ENCODE results near the gene SRP9.
"Not testable (repeated sequence)": the region's sequence is repeated elsewhere in the genome, so short reads cannot be mapped to it uniquely, and the experiment has no call there.

Gene SRP9

GRCh38 chr1:225780630-225781029, 3.0 kb downstream of the SRP9 start:
- no peaks in the 10 kb centered on the region for H3K27me3 Mint-ChIP-seq
- H3K36me3 Mint-ChIP-seq: peaks cover 25% of the 10 kb centered on the region
- no peaks in the 10 kb centered on the region for H3K9me3 Mint-ChIP-seq
- no peak overlapping the region for H3K4me3 Mint-ChIP-seq
- peaks cover 32% of the 10 kb centered on the region for H3K4me1 Mint-ChIP-seq
- no peak overlapping the region for H3K27ac Mint-ChIP-seq
- no peak for ATAC-seq

GRCh38 chr1:225789142-225789541, 11.5 kb downstream of the SRP9 start:
- H3K4me3 Mint-ChIP-seq: not testable (repeated sequence)

GRCh38 chr1:225794954-225795353, 17.3 kb downstream of the SRP9 start:
- H3K27ac Mint-ChIP-seq: no peak overlapping the region
- peaks cover 6% of the 10 kb centered on the region for H3K9me3 Mint-ChIP-seq
- H3K36me3 Mint-ChIP-seq: peaks cover 60% of the 10 kb centered on the region
- no peak for ATAC-seq
- H3K4me3 Mint-ChIP-seq: no peak overlapping the region
- no peaks in the 10 kb centered on the region for H3K4me1 Mint-ChIP-seq
- H3K27me3 Mint-ChIP-seq: no peaks in the 10 kb centered on the region

More at GRCh38 chr1:225789142-225789541, 11.5 kb downstream of the SRP9 start:
- not testable (repeated sequence) for H3K27me3 Mint-ChIP-seq, H3K27ac Mint-ChIP-seq, H3K4me1 Mint-ChIP-seq, ATAC-seq, H3K9me3 Mint-ChIP-seq
- peaks cover 62% of the 10 kb centered on the region for H3K36me3 Mint-ChIP-seq

GRCh38 chr1:225796097-225796496, 18.5 kb downstream of the SRP9 start:
- not testable (repeated sequence) for H3K4me3 Mint-ChIP-seq, H3K27ac Mint-ChIP-seq, H3K27me3 Mint-ChIP-seq, H3K4me1 Mint-ChIP-seq, ATAC-seq, H3K9me3 Mint-ChIP-seq
- peaks cover 54% of the 10 kb centered on the region for H3K36me3 Mint-ChIP-seq

GRCh38 chr1:225801146-225801545, 23.5 kb downstream of the SRP9 start:
- H3K36me3 Mint-ChIP-seq, H3K4me3 Mint-ChIP-seq, H3K9me3 Mint-ChIP-seq, H3K4me1 Mint-ChIP-seq, H3K27ac Mint-ChIP-seq, H3K27me3 Mint-ChIP-seq, ATAC-seq: not testable (repeated sequence)

- no peaks in the 10 kb centered on the region for H3K36me3 Mint-ChIP-seq
- H3K9me3 Mint-ChIP-seq: no peaks in the 10 kb centered on the region
- no peak overlapping the region for H3K4me3 Mint-ChIP-seq
- ATAC-seq: no peak
- peaks cover 15% of the 10 kb centered on the region for H3K4me1 Mint-ChIP-seq
- H3K27ac Mint-ChIP-seq: peak overlapping the region; percentile 24
- peaks cover 11% of the 10 kb centered on the region for H3K27me3 Mint-ChIP-seq
Observed at GRCh38 chr1:225806249-225806648, 28.6 kb downstream of the SRP9 start.

GRCh38 chr1:225806736-225807135, 29.1 kb downstream of the SRP9 start:
- Mint-ChIP-seq H3K4me1 (peaks cover 15% of the 10 kb centered on the region), H3K27me3 (peaks cover 11% of the 10 kb centered on the region)
- ATAC-seq, H3K9me3 Mint-ChIP-seq, H3K27ac Mint-ChIP-seq, H3K36me3 Mint-ChIP-seq, H3K4me3 Mint-ChIP-seq: not testable (repeated sequence)

GRCh38 chr1:225808136-225808535, 30.5 kb downstream of the SRP9 start:
- no peak for ATAC-seq
- no peak overlapping the region for H3K27ac Mint-ChIP-seq
- peaks cover 15% of the 10 kb centered on the region for H3K4me1 Mint-ChIP-seq
- no peaks in the 10 kb centered on the region for H3K9me3 Mint-ChIP-seq
- no peaks in the 10 kb centered on the region for H3K36me3 Mint-ChIP-seq
- H3K4me3 Mint-ChIP-seq: no peak overlapping the region
- peaks cover 11% of the 10 kb centered on the region for H3K27me3 Mint-ChIP-seq

GRCh38 chr1:225809842-225810578, 32.4 kb downstream of the SRP9 start, which contains the start of gene EPHX1:
Gene EPHX1 (plus strand): TSS chr1:225810124. CDS start chr1:225828730, 18,606 bp downstream.
- Mint-ChIP-seq H3K4me3 (peak within 1 kb of the TSS; percentile 87), H3K36me3 (no peaks in the 10 kb centered on the region), H3K9me3 (no peaks in the 10 kb centered on the region), H3K4me1 (peaks cover 15% of the 10 kb centered on the region), H3K27me3 (peaks cover 11% of the 10 kb centered on the region), H3K27ac (peak within 1 kb of the TSS; percentile 64)
- ATAC-seq: peak; percentile 88

GRCh38 chr1:225810579-225811538, 33.2 kb downstream of the SRP9 start:
- peaks cover 11% of the 10 kb centered on the region for H3K27me3 Mint-ChIP-seq
- not testable (repeated sequence) for ATAC-seq, H3K9me3 Mint-ChIP-seq, H3K36me3 Mint-ChIP-seq
- peak overlapping the region; percentile 70 for H3K4me3 Mint-ChIP-seq
- peaks cover 15% of the 10 kb centered on the region for H3K4me1 Mint-ChIP-seq
- peak overlapping the region; percentile 64 for H3K27ac Mint-ChIP-seq

- H3K27ac Mint-ChIP-seq: no peak overlapping the region
- no peaks in the 10 kb centered on the region for H3K9me3 Mint-ChIP-seq
- peaks cover 15% of the 10 kb centered on the region for H3K4me1 Mint-ChIP-seq
- peaks cover 11% of the 10 kb centered on the region for H3K27me3 Mint-ChIP-seq
- H3K4me3 Mint-ChIP-seq: no peak overlapping the region
- no peaks in the 10 kb centered on the region for H3K36me3 Mint-ChIP-seq
- no peak for ATAC-seq
Observed at GRCh38 chr1:225811622-225812487, 34.2 kb downstream of the SRP9 start.

- Mint-ChIP-seq H3K27me3 (peaks cover 11% of the 10 kb centered on the region), H3K4me1 (peaks cover 15% of the 10 kb centered on the region), H3K9me3 (no peaks in the 10 kb centered on the region), H3K4me3 (no peak overlapping the region), H3K36me3 (no peaks in the 10 kb centered on the region), H3K27ac (no peak overlapping the region)
- no peak for ATAC-seq
Observed at GRCh38 chr1:225812488-225813213, 35.0 kb downstream of the SRP9 start.

- no peak for ATAC-seq
- no peak overlapping the region for H3K4me3 Mint-ChIP-seq
- peaks cover 15% of the 10 kb centered on the region for H3K4me1 Mint-ChIP-seq
- no peaks in the 10 kb centered on the region for H3K36me3 Mint-ChIP-seq
- H3K27ac Mint-ChIP-seq: no peak overlapping the region
- no peaks in the 10 kb centered on the region for H3K9me3 Mint-ChIP-seq
- peaks cover 9% of the 10 kb centered on the region for H3K27me3 Mint-ChIP-seq
Observed at GRCh38 chr1:225813214-225813964, 35.8 kb downstream of the SRP9 start.

GRCh38 chr1:225814381-225814780, 36.8 kb downstream of the SRP9 start:
- Mint-ChIP-seq H3K27me3 (no peaks in the 10 kb centered on the region), H3K4me3 (no peak overlapping the region), H3K36me3 (no peaks in the 10 kb centered on the region), H3K27ac (no peak overlapping the region), H3K9me3 (no peaks in the 10 kb centered on the region), H3K4me1 (peaks cover 13% of the 10 kb centered on the region)
- ATAC-seq: no peak

Data from stimulated activated memory B cell treated with anti-CD40 and anti-IgM and Interleukin-4, amounts not matched to agents 10 μg/mL and 1 μg/mL and 100 μg/mL, for 72 hours (primary cell).